Neural cell (in vitro differentiated cells): Measurements from ENCODE around the gene GTPBP6.

ENCODE experiments used
- CTCF ChIP-seq: fragments of 450-650 bp; IDR thresholded peaks from 2 replicates; pipeline ENCODE4 v1.5.1; 2014; ENCODE audit warnings: antibody characterized with exemption, mild to moderate bottlenecking, moderate library complexity; ENCODE audit not compliant: poor library complexity, severe bottlenecking
- EZH2 ChIP-seq: fragments of 200-600, 300-800 bp; shearing (Covaris generic), sonication (generic); IDR thresholded peaks from 2 replicates; pipeline ENCODE4 v1.6.1; 2014; ENCODE audit warnings: antibody characterized with exemption, low read length, borderline replicate concordance, mild to moderate bottlenecking; ENCODE audit not compliant: insufficient read depth, poor library complexity, severe bottlenecking
- TAF1 ChIP-seq: IDR thresholded peaks from 2 replicates; pipeline ENCODE4 v1.6.1; 2012; ENCODE audit warnings: low read depth

- TF ChIP-seq EZH2 (no peak), CTCF (no peak), TAF1 (no peak)
Measured at GRCh38 chrX:320126-320783, 1.7 kb upstream of the GTPBP6 start.
